ENCODE results near the gene MORN5.
A peak's percentile ranks its signal among the peaks of the same experiment; 100 is the strongest.

GRCh38 chr9:122143876-122144405 lies 15.8 kb upstream of the MORN5 start:
- TF ChIP-seq CTCF (IDR thresholded peaks at IDR 0.05; ENCODE audit: low read depth, low read length, missing input control) (no peak), TAF1 (conservative IDR thresholded peaks at IDR 0.05) (no peak), RAD21 (IDR thresholded peaks at IDR 0.05) (no peak), REST (IDR thresholded peaks at IDR 0.05) (no peak), MAX (IDR thresholded peaks at IDR 0.05) (no peak), YY1 (IDR thresholded peaks at IDR 0.05) (no peak), JUND (IDR thresholded peaks at IDR 0.05) (no peak), ZBTB33 (IDR thresholded peaks at IDR 0.05) (no peak), EGR1 (IDR thresholded peaks at IDR 0.05; ENCODE audit: low read depth in 2 of 2) (no peak), NR2F2 (IDR thresholded peaks at IDR 0.05) (peak; percentile 30), SP1 (IDR thresholded peaks at IDR 0.05) (no peak), GABPA (IDR thresholded peaks at IDR 0.05 in 1 of 2, conservative IDR thresholded peaks at IDR 0.05 in 1 of 2) (no peak)

Data from liver (tissue), 3 donors.